Astrocyte (in vitro differentiated cells and primary cell): Measurements from ENCODE around the gene RTEL1. TPM values are rescaled to one million over a fixed set of nuclear protein-coding genes. Genes with fewer than 3 reads are reported as not detected.

Experiments
- DNase-seq: peaks from one replicate; pipeline ENCODE4 v3.0.0-alpha.2; 2010; ENCODE audit warnings: low read depth
- FAIRE-seq: peaks from 2 replicates; lab custom pipeline; 2011; peaks lifted over from hg19 to GRCh38; lab: Jason Lieb, UNC
- H2AFZ ChIP-seq: 2 replicates; pipeline ENCODE4 v1.6.0; 2012; ENCODE audit warnings: low read depth, low read length, inconsistent platforms
- H3K27ac ChIP-seq: 2 replicates; pipeline ENCODE4 v1.5.1; 2011; ENCODE audit warnings: low read depth, low read length, inconsistent platforms
- H3K27me3 ChIP-seq: 2 replicates; pipeline ENCODE4 v1.6.0; 2011; ENCODE audit warnings: low read length, inconsistent platforms; ENCODE audit not compliant: insufficient read depth
- H3K36me3 ChIP-seq: 2 replicates; pipeline ENCODE4 v1.5.1; 2011; ENCODE audit warnings: low read length, inconsistent platforms; ENCODE audit not compliant: insufficient read depth
- H3K4me1 ChIP-seq: 2 replicates; pipeline ENCODE4 v1.5.1; 2011; ENCODE audit warnings: low read length, inconsistent platforms; ENCODE audit not compliant: insufficient read depth
- H3K4me2 ChIP-seq: 2 replicates; pipeline ENCODE4 v1.6.0; 2012; ENCODE audit warnings: low read length, inconsistent platforms
- H3K4me3 ChIP-seq: 2 replicates; pipeline ENCODE4 v1.5.1; 2011; ENCODE audit warnings: low read depth, mild to moderate bottlenecking, low read length, inconsistent platforms; ENCODE audit not compliant: insufficient read depth
- H3K79me2 ChIP-seq: 2 replicates; pipeline ENCODE4 v1.6.0; 2012; ENCODE audit warnings: mild to moderate bottlenecking, low read length, inconsistent platforms; ENCODE audit not compliant: insufficient read depth
- H3K9ac ChIP-seq: 2 replicates; pipeline ENCODE4 v1.6.0; 2012; ENCODE audit warnings: mild to moderate bottlenecking, low read length, inconsistent platforms
- H3K9me3 ChIP-seq: 2 replicates; pipeline ENCODE4 v1.5.1; 2012; ENCODE audit warnings: low read depth, mild to moderate bottlenecking, low read length, inconsistent platforms; ENCODE audit not compliant: insufficient read depth
- H4K20me1 ChIP-seq: 2 replicates; pipeline ENCODE4 v1.6.0; 2012; ENCODE audit warnings: low read length, inconsistent platforms; ENCODE audit not compliant: insufficient read depth
- H3K27ac Mint-ChIP-seq: one replicate; pipeline ENCODE4 v1.8.0; 2021; ENCODE audit warnings: mild to moderate bottlenecking, mixed read lengths; ENCODE audit not compliant: unreplicated experiment
- H3K27me3 Mint-ChIP-seq: one replicate; pipeline ENCODE4 v1.8.0; 2021; ENCODE audit warnings: low read depth, mixed read lengths; ENCODE audit not compliant: unreplicated experiment
- H3K36me3 Mint-ChIP-seq: one replicate; pipeline ENCODE4 v1.8.0; 2021; ENCODE audit warnings: low read depth, mixed read lengths; ENCODE audit not compliant: unreplicated experiment
- H3K4me1 Mint-ChIP-seq: one replicate; pipeline ENCODE4 v1.8.0; 2021; ENCODE audit warnings: low read depth, mixed read lengths; ENCODE audit not compliant: unreplicated experiment
- H3K4me3 Mint-ChIP-seq: one replicate; pipeline ENCODE4 v1.8.0; 2021; ENCODE audit warnings: mild to moderate bottlenecking, moderate library complexity, mixed read lengths; ENCODE audit not compliant: unreplicated experiment
- H3K9me3 Mint-ChIP-seq: one replicate; pipeline ENCODE4 v1.8.0; 2021; ENCODE audit warnings: mild to moderate bottlenecking, mixed read lengths; ENCODE audit not compliant: unreplicated experiment
- EZH2 ChIP-seq: IDR thresholded peaks from 2 replicates; pipeline ENCODE4 v1.6.1; 2012; ENCODE audit warnings: mild to moderate bottlenecking, low read length, inconsistent platforms; ENCODE audit not compliant: insufficient read depth
- total RNA-seq: library from RNA; stranded (reverse); gene quantifications from 2 replicates; pipeline ENCODE4 v1.2.1, GENCODE V29; 2021
- TF ChIP-seq, protein P1 (sequence below): IDR thresholded peaks from 2 replicates; pipeline ENCODE4 v1.5.1; 2011; ENCODE audit warnings: low read depth, mild to moderate bottlenecking, inconsistent platforms, low read length, moderate library complexity; ENCODE audit not compliant: insufficient read depth

RTEL1 gene
- total RNA-seq, 1 donor from 2014 or later = 15.5 TPM

DNA sequence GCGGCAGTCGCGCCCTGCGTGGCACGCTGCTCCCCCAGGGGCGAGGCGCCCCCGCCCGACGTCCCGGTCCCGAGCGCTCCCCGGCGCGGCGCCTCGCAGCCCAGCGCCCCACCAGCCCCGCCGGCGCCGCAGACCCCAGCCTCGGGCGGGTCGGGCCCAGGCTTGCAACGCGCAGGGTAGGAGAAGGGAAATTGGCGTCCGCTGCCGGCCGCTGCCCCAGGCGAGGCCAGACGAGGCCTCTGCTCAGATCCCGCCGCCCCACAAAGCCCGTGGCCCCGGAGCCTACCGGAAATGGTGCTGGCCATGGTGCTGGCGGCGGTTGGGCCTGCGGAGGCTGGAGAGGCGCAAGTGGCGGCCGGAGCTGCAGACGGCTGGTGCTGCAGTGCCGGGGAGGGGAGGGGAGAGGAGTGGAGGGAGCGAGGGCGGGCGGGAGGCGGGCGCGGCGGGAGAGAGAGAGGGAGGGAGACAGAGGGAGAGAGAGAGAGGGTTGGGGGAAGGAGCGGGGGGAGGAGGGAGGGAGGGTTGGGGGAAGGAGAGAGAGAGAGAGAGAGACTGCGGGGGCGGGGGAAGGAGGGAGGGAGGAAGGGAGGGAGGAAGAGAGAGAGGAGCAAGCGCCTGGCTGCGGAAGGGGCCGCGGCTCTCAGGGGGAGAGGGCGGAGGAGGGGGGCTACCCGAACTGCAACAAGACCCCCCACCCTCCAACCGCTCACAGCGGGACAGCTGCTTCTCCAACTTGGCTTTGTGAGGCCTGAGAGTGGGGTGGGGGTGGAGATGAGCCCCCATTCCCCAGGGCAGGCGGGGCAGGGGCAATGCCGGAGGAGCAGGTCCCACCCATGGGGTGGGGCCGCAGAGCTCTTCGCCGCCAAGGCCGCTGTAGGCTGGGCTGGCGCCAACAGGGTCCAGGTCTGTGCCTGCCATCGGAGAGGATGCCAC is 4.8 kb upstream of the RTEL1 start, which contains the start of gene STMN3:
STMN3 (minus strand) TSS at position 384 of the 933 bp plus-strand sequence; CDS start at position 305, 79 bp downstream.
- Histone ChIP-seq H3K27ac (no peak within 1 kb of the TSS), H2AFZ (peak within 1 kb of the TSS; percentile 73), H3K4me1 (peaks cover 19% of the 10 kb centered on the region), H3K9ac (peak within 1 kb of the TSS; percentile 57), H3K9me3 (no peaks in the 10 kb centered on the region), H3K4me2 (peak within 1 kb of the TSS; percentile 91), H4K20me1 (peaks cover 20% of the 10 kb centered on the region), H3K27me3 (no peaks in the 10 kb centered on the region), H3K79me2 (peaks cover 6% of the 10 kb centered on the region), H3K4me3 (peak within 1 kb of the TSS; percentile 56), H3K36me3 (no peaks in the 10 kb centered on the region)
- H3K27ac Mint-ChIP-seq = no peak within 1 kb of the TSS
- TF ChIP-seq, protein P1, sequence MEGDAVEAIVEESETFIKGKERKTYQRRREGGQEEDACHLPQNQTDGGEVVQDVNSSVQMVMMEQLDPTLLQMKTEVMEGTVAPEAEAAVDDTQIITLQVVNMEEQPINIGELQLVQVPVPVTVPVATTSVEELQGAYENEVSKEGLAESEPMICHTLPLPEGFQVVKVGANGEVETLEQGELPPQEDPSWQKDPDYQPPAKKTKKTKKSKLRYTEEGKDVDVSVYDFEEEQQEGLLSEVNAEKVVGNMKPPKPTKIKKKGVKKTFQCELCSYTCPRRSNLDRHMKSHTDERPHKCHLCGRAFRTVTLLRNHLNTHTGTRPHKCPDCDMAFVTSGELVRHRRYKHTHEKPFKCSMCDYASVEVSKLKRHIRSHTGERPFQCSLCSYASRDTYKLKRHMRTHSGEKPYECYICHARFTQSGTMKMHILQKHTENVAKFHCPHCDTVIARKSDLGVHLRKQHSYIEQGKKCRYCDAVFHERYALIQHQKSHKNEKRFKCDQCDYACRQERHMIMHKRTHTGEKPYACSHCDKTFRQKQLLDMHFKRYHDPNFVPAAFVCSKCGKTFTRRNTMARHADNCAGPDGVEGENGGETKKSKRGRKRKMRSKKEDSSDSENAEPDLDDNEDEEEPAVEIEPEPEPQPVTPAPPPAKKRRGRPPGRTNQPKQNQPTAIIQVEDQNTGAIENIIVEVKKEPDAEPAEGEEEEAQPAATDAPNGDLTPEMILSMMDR = no peak
- no peak for TF ChIP-seq EZH2
- peaks cover 5% of the 10 kb centered on the region for H3K4me1 Mint-ChIP-seq
- peaks cover 3% of the 10 kb centered on the region for H3K9me3 Mint-ChIP-seq
- DNase-seq (peak; percentile 92), FAIRE-seq (no peak)
- H3K27me3 Mint-ChIP-seq = peaks cover 6% of the 10 kb centered on the region
- no peaks in the 10 kb centered on the region for H3K36me3 Mint-ChIP-seq
- H3K4me3 Mint-ChIP-seq = peak within 1 kb of the TSS; percentile 77

DNA sequence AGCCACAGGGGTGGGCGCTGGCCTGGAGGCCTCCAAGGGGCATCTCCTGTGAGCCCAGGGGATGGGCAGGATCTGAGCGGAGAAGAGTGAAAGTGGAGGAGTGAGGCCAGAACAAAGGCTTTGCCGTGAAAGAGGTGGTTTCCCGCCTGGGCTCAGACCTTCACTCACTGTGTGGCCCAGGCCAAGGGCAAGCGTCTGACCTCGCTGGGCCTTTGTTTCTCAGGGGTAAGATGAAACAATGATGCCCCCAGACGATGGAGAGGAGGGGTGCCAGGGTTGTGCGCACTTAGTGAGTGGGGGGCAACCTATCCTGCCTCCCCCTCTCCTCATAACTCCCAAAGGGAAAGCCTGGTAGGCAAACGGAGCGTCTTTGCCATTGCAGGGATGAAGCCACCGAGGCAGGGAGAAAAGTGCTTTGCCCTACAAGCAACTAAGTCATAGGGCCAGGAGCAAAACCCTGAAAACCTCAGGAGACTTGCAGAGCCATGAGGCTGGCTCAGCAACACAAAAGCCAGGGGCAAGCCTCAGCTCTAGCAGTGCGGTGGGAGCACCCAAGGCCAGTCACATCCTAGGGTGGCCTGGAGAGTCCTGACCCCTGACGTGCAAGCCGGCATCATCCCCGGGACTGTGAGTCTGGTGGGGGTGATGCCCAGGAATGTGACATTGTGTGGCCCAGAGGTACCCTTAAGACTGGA is 4.0 kb upstream of the RTEL1 start:
- Mint-ChIP-seq H3K27ac (no peak overlapping the region), H3K36me3 (no peaks in the 10 kb centered on the region), H3K4me3 (peak overlapping the region; percentile 67), H3K4me1 (peaks cover 5% of the 10 kb centered on the region), H3K27me3 (peaks cover 1% of the 10 kb centered on the region), H3K9me3 (peaks cover 3% of the 10 kb centered on the region)
- FAIRE-seq (no peak), DNase-seq (no peak)
- Histone ChIP-seq H3K4me2 (peak overlapping the region; percentile 91), H3K4me3 (peak overlapping the region; percentile 54), H3K36me3 (no peaks in the 10 kb centered on the region), H2AFZ (peak overlapping the region; percentile 60), H3K27me3 (no peaks in the 10 kb centered on the region), H4K20me1 (peaks cover 17% of the 10 kb centered on the region), H3K9ac (peak overlapping the region; percentile 31), H3K79me2 (peaks cover 13% of the 10 kb centered on the region), H3K27ac (no peak overlapping the region), H3K4me1 (peaks cover 25% of the 10 kb centered on the region), H3K9me3 (no peaks in the 10 kb centered on the region)
- TF ChIP-seq EZH2 = no peak
- TF ChIP-seq, protein P1 = no peak
